Heart right ventricle (tissue), 16 donors: Measurements from ENCODE around the gene PPP1R14C. TPM values are rescaled to one million over a fixed set of nuclear protein-coding genes. Genes with fewer than 3 reads are reported as not detected.
A peak's percentile ranks its signal among the peaks of the same experiment; 100 is the strongest.

Experiments
- ATAC-seq, 8 donors: fragments of 200-7000 bp; cut with Tn5 transposase; one replicate each; pipeline ENCODE4 v1.9.1; 2020; ENCODE audit warnings: mild to moderate bottlenecking in 8 of 8, moderate library complexity in 8 of 8, moderate number of reproducible peaks in 1 of 8
- DNase-seq, 2 donors: peaks; one replicate each; pipeline ENCODE4 v3.0.0-alpha.2; 2020
- H3K27ac ChIP-seq, 10 donors: fragments of 200-600 bp; sonication (generic) in 2 of 10; one replicate each; pipeline versions ENCODE4 v1.5.0 to v1.8.0; 2020 to 2022; ENCODE audit warnings: mild to moderate bottlenecking in 3 of 10
- H3K27me3 ChIP-seq, 7 donors: fragments of 200-600 bp; one replicate each; pipeline ENCODE4 v1.8.0; 2021 to 2022; ENCODE audit warnings: mild to moderate bottlenecking in 2 of 7
- H3K36me3 ChIP-seq, 9 donors: fragments of 200-600 bp; sonication (generic) in 1 of 9; one replicate each; pipeline versions ENCODE4 v1.5.0 to v1.8.0; 2020 to 2022; ENCODE audit warnings: mild to moderate bottlenecking in 2 of 9
- H3K4me1 ChIP-seq, 9 donors: fragments of 200-600 bp; sonication (generic) in 1 of 9; one replicate each; pipeline versions ENCODE4 v1.5.0 to v1.8.0; 2020 to 2022; ENCODE audit warnings: mild to moderate bottlenecking in 4 of 9
- H3K4me3 ChIP-seq, 10 donors: fragments of 200-600 bp; sonication (generic) in 2 of 10; one replicate each; pipeline versions ENCODE4 v1.5.0 to v1.8.0; 2020 to 2022; ENCODE audit warnings: mild to moderate bottlenecking in 7 of 10, moderate library complexity in 2 of 10
- H3K9me3 ChIP-seq, 11 donors: fragments of 200-600 bp in 10 of 11; sonication (generic) in 2 of 11; one replicate each; pipeline versions ENCODE4 v1.5.0 to v1.8.0; 2013 to 2022; ENCODE audit warnings: mild to moderate bottlenecking in 2 of 11, control low read depth in 1 of 11, moderate library complexity in 1 of 11
- CTCF ChIP-seq, 9 donors: fragments of 200-600 bp; sonication (generic) in 2 of 9; IDR thresholded peaks; one replicate each; pipeline versions ENCODE4 v1.5.0 to v1.8.0; 2021 to 2022; ENCODE audit warnings: antibody characterized with exemption in 9 of 9, mild to moderate bottlenecking in 5 of 9, moderate library complexity in 1 of 9
- WGBS, 2 donors: extraction: QIAGEN DNeasy Blood & Tissue Kit; methylation state at CpG; one replicate each; pipeline ENCODE4 v1.1.7; 2013; ENCODE audit warnings: inconsistent platforms in 1 of 2; 5-methylcytosine and 5-hydroxymethylcytosine counted together
- intact Hi-C, 10 donors: fragments of 100-400 bp; cut with DNase I; formaldehyde crosslinking; loops; one replicate each; pipeline versions ENCODE4 v1.11.1 to v1.14.2; 2022
- polyA plus RNA-seq, 2 donors: library from polyadenylated mRNA; stranded (reverse); fragments of 200-250 nt; gene quantifications; one replicate each; pipeline ENCODE4 v1.2.3, GENCODE V29; 2013
- total RNA-seq, 10 donors: library from RNA; stranded (reverse); fragmentation: NEBNext Ultra II Directional in 3 of 10; extraction: Animal tissue kit (Norgen Biotek cat#: 25700) in 3 of 10; gene quantifications; one replicate each; pipeline versions ENCODE4 v1.2.1 to v1.2.4, GENCODE V29; 2021 to 2023
- donor health status: Arrhythmogenic right ventricular cardiomyopathy.
- donor health status: ischemic (EF 13 %, LVEDD 7.1; RV severe dilation, severe dysfunction).
- donor health status: healthy with polysubstance abuse.
- donor health status: DM: no; HTN: yes; CAD: no.
- donor health status: DM: no; HTN: no; CAD: no.
- donor health status: ischemic (EF 25% LVEDD 6.9; RV normal size, moderate dysfunction).
- donor health status: ischemic (EF 25% LVEDD 5.7; RV mildly dilated, moderate dysfunction).
- donor health status: healthy.
- donor health status: DM: yes; HTN: yes; CAD: no.
- donor health status: Ischemic cardiomyopathy.
- donor health status: ischemic (EF 35%, LVEDD 5.7; RV mildly dilated, moderate dysfunction).
- donor health status: nonischemic (EF 11% LVEDD 7.7; RV severe dilation, severe dysfunction).
- donor health status: DM: yes; HTN: yes; CAD: no.
- donor health status: PGD.
- donor health status: ischemic (EF 29% LVEDD 5.4; RV normal size, mild dysfunction).
- donor health status: nonischemic (EF 23%, LVEDD 6.1; RV moderate dilation, normal function).

PPP1R14C gene
- total and polyA plus RNA-seq, 12 donors, result 22.6 to 145 (median 92.1) TPM

GRCh38 chr6:150266309-150266708 lies 123.5 kb downstream of the PPP1R14C start:
- no peaks in the 10 kb centered on the region for H3K4me1 ChIP-seq
- WGBS, 2 donors, result 94 to 100% methylated on average over 1 of the region's 1 CpG

GRCh38 chr6:150266963-150267685 lies 124.3 kb downstream of the PPP1R14C start:
- H3K36me3 ChIP-seq, result no peaks in the 10 kb centered on the region
- no peaks in the 10 kb centered on the region for H3K4me1 ChIP-seq
- peaks cover 0 to 5% (median 0%) of the 10 kb centered on the region in 11 donors for H3K9me3 ChIP-seq
- H3K27ac ChIP-seq, result no peak overlapping the region
- H3K27me3 ChIP-seq, result no peaks in the 10 kb centered on the region
- ATAC-seq (no peak), DNase-seq (no peak)
- H3K4me3 ChIP-seq, result no peak overlapping the region
- 77 to 81% methylated on average over 7 of the region's 7 CpGs for WGBS, 2 donors
- intact Hi-C loops, result no loop called here
- TF ChIP-seq CTCF (IDR thresholded peaks at IDR 0.05), result no peak

More at GRCh38 chr6:150266309-150266708, 123.5 kb downstream of the PPP1R14C start:
- intact Hi-C loops, result no loop called here
- H3K27me3 ChIP-seq, result no peaks in the 10 kb centered on the region
- H3K27ac ChIP-seq, result no peak overlapping the region
- H3K36me3 ChIP-seq, result no peaks in the 10 kb centered on the region
- H3K9me3 ChIP-seq, result peaks cover 0 to 5% (median 0%) of the 10 kb centered on the region in 11 donors
- no peak overlapping the region for H3K4me3 ChIP-seq
- TF ChIP-seq CTCF (IDR thresholded peaks at IDR 0.05), result no peak
- ATAC-seq (no peak), DNase-seq (no peak)

- Histone ChIP-seq H3K36me3 (no peaks in the 10 kb centered on the region), H3K9me3 (peaks cover 0 to 5% (median 0%) of the 10 kb centered on the region in 11 donors), H3K4me1 (no peaks in the 10 kb centered on the region), H3K27ac (no peak overlapping the region), H3K27me3 (no peaks in the 10 kb centered on the region), H3K4me3 (no peak overlapping the region)
- intact Hi-C loops, result no loop called here
- no peak for TF ChIP-seq CTCF (IDR thresholded peaks at IDR 0.05)
- WGBS, 2 donors, result 68 to 71% methylated on average over 11 of the region's 11 CpGs
- ATAC-seq, result no peak
- no peak for DNase-seq
These were observed 125.1 kb downstream of the PPP1R14C start for GRCh38 chr6:150267686-150268561.

GRCh38 chr6:150269130-150269856 lies 126.4 kb downstream of the PPP1R14C start:
- Histone ChIP-seq H3K27me3 (no peaks in the 10 kb centered on the region), H3K4me1 (no peaks in the 10 kb centered on the region), H3K27ac (no peak overlapping the region), H3K4me3 (no peak overlapping the region), H3K9me3 (peaks cover 0 to 5% (median 0%) of the 10 kb centered on the region in 11 donors), H3K36me3 (no peaks in the 10 kb centered on the region)
- 94 to 95% methylated on average over 6 of the region's 6 CpGs for WGBS, 2 donors
- no peak for TF ChIP-seq CTCF (IDR thresholded peaks at IDR 0.05)
- no peak for DNase-seq
- peak in 1 of 8 donors; percentile 22 for ATAC-seq
- intact Hi-C loops, result no loop called here
